Nephron progenitor cell (in vitro differentiated cells): Measurements from ENCODE around the gene PKHD1.

Experiments
- DNase-seq: peaks from one replicate; pipeline ENCODE4 v3.0.0; 2021
- H3K27ac Mint-ChIP-seq: 2 replicates; pipeline ENCODE4 v1.8.0; 2021; ENCODE audit warnings: mild to moderate bottlenecking, moderate library complexity, mixed read lengths
- H3K27me3 Mint-ChIP-seq: 2 replicates; pipeline ENCODE4 v1.8.0; 2021; ENCODE audit warnings: mild to moderate bottlenecking, low read depth, mixed read lengths; ENCODE audit not compliant: poor library complexity
- H3K36me3 Mint-ChIP-seq: 2 replicates; pipeline ENCODE4 v1.8.0; 2021; ENCODE audit warnings: low read depth, mixed read lengths
- H3K4me1 Mint-ChIP-seq: 2 replicates; pipeline ENCODE4 v1.8.0; 2021; ENCODE audit warnings: mixed read lengths
- H3K4me3 Mint-ChIP-seq: 2 replicates; pipeline ENCODE4 v1.8.0; 2021; ENCODE audit warnings: mild to moderate bottlenecking, moderate library complexity, mixed read lengths
- H3K9me3 Mint-ChIP-seq: 2 replicates; pipeline ENCODE4 v1.8.0; 2021; ENCODE audit warnings: mild to moderate bottlenecking, moderate library complexity, mixed read lengths
- TF ChIP-seq, protein P1 (sequence below): fragments of 200-600 bp; sonication (generic); IDR thresholded peaks from 2 replicates; pipeline ENCODE4 v1.5.0; 2021; ENCODE audit warnings: antibody characterized with exemption

PKHD1 gene

DNA sequence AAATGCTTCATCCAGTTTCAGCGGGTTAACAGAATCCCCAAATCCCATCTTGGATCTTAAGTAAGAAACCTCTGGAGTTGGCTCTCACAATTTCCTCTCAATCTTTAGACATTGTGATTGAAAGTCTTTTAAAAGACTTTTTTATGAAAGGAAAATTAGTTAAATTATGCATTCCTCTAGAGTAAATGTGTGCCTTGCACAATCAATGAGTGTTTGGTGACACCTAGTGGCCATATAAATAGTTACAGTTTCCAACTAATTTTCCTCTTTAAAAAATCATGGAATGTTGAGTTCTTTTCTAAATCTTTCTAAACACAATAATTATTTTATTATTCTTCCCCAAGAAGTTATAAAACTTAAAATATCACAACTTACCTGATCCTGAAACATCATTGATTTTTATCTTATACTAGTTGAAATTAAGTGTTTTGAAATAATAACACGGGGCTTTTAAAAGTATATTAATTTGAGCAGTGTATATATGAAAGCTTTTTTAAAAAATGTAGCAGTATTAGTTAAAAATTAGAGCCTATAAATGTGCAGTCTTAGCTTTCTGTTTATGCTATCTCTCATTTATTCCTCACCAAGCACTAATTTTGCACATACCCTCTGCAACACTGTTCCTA, 66.4 kb downstream of the PKHD1 start:
- no peak overlapping the region for H3K27ac Mint-ChIP-seq
- no peaks in the 10 kb centered on the region for H3K36me3 Mint-ChIP-seq
- TF ChIP-seq, protein P1, sequence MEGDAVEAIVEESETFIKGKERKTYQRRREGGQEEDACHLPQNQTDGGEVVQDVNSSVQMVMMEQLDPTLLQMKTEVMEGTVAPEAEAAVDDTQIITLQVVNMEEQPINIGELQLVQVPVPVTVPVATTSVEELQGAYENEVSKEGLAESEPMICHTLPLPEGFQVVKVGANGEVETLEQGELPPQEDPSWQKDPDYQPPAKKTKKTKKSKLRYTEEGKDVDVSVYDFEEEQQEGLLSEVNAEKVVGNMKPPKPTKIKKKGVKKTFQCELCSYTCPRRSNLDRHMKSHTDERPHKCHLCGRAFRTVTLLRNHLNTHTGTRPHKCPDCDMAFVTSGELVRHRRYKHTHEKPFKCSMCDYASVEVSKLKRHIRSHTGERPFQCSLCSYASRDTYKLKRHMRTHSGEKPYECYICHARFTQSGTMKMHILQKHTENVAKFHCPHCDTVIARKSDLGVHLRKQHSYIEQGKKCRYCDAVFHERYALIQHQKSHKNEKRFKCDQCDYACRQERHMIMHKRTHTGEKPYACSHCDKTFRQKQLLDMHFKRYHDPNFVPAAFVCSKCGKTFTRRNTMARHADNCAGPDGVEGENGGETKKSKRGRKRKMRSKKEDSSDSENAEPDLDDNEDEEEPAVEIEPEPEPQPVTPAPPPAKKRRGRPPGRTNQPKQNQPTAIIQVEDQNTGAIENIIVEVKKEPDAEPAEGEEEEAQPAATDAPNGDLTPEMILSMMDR, result peak; percentile 77
- H3K4me1 Mint-ChIP-seq, result peaks cover 6% of the 10 kb centered on the region
- peaks cover 8% of the 10 kb centered on the region for H3K27me3 Mint-ChIP-seq
- H3K4me3 Mint-ChIP-seq, result no peak overlapping the region
- no peaks in the 10 kb centered on the region for H3K9me3 Mint-ChIP-seq
- DNase-seq, result no peak

DNA sequence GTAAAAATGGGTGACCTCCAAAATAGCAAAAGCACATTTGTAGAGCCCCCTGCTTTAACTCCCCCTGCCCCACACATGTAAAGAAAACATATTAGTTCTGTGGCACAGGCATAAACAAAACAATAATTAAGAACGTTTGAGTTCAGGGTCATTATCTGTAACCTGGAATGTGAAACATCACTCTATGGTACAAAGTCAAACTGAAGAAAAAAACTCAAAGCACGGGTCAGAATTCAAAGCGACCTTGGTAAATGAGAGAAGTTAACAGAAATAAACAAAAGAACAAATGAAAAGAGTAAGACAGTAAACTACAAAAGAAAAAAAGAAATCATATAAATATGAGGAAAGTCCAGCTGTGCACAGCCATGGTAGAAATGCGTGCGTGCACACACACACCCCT, 67.5 kb downstream of the PKHD1 start:
- H3K9me3 Mint-ChIP-seq, result no peaks in the 10 kb centered on the region

DNA sequence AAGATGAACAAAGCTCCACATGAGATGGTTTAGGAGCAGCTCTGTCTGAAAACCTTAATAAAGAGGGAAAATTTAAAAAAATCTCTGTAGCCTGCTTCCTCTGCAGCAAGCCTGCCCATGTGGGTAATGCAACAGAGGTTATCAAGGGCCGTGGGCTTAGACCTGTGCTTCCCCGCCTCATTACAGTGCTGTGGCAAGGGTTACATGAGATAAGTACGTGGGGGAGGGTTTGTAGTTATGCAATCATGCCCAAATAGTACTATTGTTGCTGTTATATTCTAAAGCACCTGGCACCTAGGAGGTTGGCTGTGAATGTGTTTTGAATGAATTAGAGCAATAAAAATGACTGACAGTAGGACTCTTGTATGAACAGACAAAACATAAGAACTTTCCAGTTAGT, 68.3 kb downstream of the PKHD1 start:
- H3K27ac Mint-ChIP-seq, result no peak overlapping the region
- no peak for DNase-seq
- H3K9me3 Mint-ChIP-seq, result no peaks in the 10 kb centered on the region
- H3K4me3 Mint-ChIP-seq, result no peak overlapping the region
- H3K36me3 Mint-ChIP-seq, result no peaks in the 10 kb centered on the region
- peaks cover 11% of the 10 kb centered on the region for H3K27me3 Mint-ChIP-seq
- TF ChIP-seq, protein P1, result no peak
- peaks cover 6% of the 10 kb centered on the region for H3K4me1 Mint-ChIP-seq

More for the DNA sequence above, 67.5 kb downstream of the PKHD1 start:
- TF ChIP-seq, protein P1, result no peak
- Mint-ChIP-seq H3K4me1 (peaks cover 6% of the 10 kb centered on the region), H3K36me3 (no peaks in the 10 kb centered on the region), H3K27ac (no peak overlapping the region), H3K27me3 (peaks cover 8% of the 10 kb centered on the region), H3K4me3 (no peak overlapping the region)
- no peak for DNase-seq

DNA sequence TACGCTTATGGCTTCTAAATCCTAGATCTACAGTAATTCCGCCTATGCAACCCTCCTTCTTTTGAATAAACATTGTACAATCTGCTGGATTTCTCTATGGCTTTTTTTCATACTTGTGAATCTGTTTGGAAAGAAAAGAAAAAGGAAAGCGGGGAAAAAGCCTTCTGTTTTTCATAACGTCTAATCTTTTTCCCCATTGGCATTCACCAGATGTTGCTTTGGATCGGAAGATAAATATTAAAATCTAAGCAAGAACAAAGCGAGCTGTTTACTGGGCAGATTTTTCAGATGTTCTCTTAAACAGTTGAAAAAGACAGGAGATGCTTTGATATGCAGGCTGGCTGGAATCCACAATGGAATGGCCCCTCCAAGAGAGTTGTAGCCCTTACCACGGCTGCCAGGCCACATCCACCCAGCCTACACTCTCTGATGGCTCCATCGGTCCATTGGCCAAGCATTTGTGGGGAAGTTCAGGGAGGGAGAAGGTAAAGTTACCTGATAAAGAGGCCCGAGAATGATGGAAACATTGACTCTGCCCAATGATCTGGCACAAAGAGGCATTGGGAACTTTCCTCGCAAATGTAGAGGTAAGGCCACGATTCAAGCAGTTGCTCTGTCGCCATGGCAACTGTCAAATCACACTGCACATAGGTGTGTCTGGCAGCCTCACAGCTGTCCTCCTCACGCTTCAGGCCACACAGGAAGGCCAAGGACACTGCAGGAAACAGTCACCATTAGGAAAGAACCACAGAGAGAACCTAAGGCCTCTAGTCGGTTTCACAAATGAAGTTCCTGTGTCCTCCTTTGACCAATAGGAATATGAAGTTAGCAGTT, 70.3 kb downstream of the PKHD1 start:
- DNase-seq, result peak; percentile 9
- Mint-ChIP-seq H3K4me1 (peaks cover 6% of the 10 kb centered on the region), H3K27me3 (peaks cover 11% of the 10 kb centered on the region), H3K27ac (no peak overlapping the region), H3K4me3 (no peak overlapping the region), H3K9me3 (no peaks in the 10 kb centered on the region), H3K36me3 (no peaks in the 10 kb centered on the region)
- TF ChIP-seq, protein P1, result no peak

DNA sequence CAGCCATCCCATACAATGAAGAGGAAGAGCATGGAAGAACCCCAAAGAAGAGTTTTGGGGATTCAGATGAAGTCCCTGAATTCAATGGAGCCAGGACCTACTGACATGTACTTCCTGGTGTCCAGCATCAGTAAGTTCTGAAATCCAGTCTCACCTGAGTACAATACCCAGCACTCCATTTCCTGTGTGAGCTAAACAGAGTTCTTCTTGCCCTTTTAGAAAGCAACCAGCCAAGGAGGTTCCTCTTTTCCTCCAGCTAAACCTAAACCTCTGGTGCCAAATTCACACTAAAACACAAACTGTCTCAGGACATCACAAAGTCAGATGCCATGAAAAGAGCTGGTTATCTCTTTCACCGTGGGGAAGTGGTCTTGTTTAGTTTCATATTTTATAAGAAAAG, 71.5 kb downstream of the PKHD1 start:
- Mint-ChIP-seq H3K27me3 (peaks cover 10% of the 10 kb centered on the region), H3K4me1 (peaks cover 6% of the 10 kb centered on the region), H3K9me3 (no peaks in the 10 kb centered on the region), H3K4me3 (no peak overlapping the region), H3K27ac (no peak overlapping the region), H3K36me3 (no peaks in the 10 kb centered on the region)
- TF ChIP-seq, protein P1, result no peak
- DNase-seq, result no peak

DNA sequence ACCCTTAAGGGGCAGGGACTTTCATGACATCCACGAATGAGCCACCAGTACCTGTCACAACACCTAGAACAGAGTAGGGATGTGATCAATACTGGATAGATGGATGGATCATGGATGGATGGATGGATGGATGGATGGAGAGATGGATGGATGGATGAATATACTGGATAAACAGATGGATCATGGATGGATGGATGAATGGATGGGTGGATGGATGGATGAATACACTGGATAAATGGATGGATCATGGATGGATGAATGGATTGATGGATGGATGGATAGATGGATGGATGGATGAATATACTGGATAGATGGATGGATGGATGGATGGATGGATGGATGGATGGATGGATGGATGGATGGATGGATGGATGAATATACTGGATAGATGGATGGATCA, 73.0 kb downstream of the PKHD1 start:
- TF ChIP-seq, protein P1, result no peak

More for the DNA sequence above, 73.0 kb downstream of the PKHD1 start:
- Mint-ChIP-seq H3K4me3 (no peak overlapping the region), H3K4me1 (no peaks in the 10 kb centered on the region), H3K36me3 (no peaks in the 10 kb centered on the region), H3K9me3 (no peaks in the 10 kb centered on the region), H3K27me3 (peaks cover 10% of the 10 kb centered on the region), H3K27ac (no peak overlapping the region)
- DNase-seq, result no peak
